Measurements from ENCODE around the gene FARP2. TPM values are rescaled to one million over a fixed set of nuclear protein-coding genes. Genes with fewer than 3 reads are reported as not detected.

Gene FARP2
- total and polyA plus RNA-seq, 4 donors, result 5.8 to 30.9 (median 14.3) TPM

DNA sequence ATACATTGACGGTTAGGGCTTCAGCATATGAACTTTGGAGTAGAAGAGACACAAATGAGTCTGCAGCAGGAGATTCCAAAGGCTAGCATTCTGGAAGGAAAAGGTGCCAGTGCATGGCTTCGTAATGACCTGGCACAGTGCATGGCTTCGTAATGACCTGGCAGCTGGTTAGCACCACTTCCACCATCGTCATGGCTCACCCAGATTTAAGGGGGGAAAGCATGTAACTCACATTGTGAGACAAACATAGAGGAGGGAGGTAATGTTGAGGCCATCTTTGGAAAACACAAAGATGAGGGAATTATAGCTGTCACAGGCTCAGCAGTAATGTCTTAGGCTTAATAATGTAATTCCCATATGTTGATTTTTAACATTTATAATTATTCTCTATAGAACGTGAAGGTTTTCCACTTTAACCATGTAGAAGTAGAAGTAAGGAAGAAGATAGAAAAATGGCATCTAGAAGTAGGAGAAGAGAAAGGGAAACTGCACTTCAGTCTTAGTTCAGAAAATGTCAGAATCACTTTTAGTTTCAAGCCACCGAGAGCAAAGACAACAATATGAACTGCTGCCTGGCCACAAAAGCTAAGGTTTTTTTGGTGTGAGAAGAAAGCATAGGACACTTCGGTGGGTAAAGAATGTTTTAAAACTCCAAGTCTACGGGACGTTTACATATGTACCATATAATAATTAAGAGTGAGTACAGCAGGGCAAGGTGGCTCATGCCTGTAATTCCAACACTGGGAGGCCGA, 159.1 kb downstream of the FARP2 start:
- TF ChIP-seq MAX (IDR thresholded peaks at IDR 0.05) (no peak), HNF4G (IDR thresholded peaks at IDR 0.05) (no peak), FOXA2 (IDR thresholded peaks at IDR 0.05) (no peak), EGR1 (IDR thresholded peaks at IDR 0.05; ENCODE audit: low read depth in 2 of 2) (no peak), TAF1 (conservative IDR thresholded peaks at IDR 0.05) (no peak), RAD21 (IDR thresholded peaks at IDR 0.05) (no peak), FOXA1 (IDR thresholded peaks at IDR 0.05) (no peak), YY1 (IDR thresholded peaks at IDR 0.05) (no peak), SP1 (IDR thresholded peaks at IDR 0.05) (no peak), CTCF (IDR thresholded peaks at IDR 0.05; ENCODE audit: low read depth, low read length, missing input control) (no peak), GABPA (IDR thresholded peaks at IDR 0.05 in 1 of 2, conservative IDR thresholded peaks at IDR 0.05 in 1 of 2) (no peak), ZBTB33 (IDR thresholded peaks at IDR 0.05) (no peak)
- TF ChIP-seq, protein P1, sequence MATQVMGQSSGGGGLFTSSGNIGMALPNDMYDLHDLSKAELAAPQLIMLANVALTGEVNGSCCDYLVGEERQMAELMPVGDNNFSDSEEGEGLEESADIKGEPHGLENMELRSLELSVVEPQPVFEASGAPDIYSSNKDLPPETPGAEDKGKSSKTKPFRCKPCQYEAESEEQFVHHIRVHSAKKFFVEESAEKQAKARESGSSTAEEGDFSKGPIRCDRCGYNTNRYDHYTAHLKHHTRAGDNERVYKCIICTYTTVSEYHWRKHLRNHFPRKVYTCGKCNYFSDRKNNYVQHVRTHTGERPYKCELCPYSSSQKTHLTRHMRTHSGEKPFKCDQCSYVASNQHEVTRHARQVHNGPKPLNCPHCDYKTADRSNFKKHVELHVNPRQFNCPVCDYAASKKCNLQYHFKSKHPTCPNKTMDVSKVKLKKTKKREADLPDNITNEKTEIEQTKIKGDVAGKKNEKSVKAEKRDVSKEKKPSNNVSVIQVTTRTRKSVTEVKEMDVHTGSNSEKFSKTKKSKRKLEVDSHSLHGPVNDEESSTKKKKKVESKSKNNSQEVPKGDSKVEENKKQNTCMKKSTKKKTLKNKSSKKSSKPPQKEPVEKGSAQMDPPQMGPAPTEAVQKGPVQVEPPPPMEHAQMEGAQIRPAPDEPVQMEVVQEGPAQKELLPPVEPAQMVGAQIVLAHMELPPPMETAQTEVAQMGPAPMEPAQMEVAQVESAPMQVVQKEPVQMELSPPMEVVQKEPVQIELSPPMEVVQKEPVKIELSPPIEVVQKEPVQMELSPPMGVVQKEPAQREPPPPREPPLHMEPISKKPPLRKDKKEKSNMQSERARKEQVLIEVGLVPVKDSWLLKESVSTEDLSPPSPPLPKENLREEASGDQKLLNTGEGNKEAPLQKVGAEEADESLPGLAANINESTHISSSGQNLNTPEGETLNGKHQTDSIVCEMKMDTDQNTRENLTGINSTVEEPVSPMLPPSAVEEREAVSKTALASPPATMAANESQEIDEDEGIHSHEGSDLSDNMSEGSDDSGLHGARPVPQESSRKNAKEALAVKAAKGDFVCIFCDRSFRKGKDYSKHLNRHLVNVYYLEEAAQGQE (IDR thresholded peaks at IDR 0.05), result no peak
- DNase-seq (ENCODE audit: low spot score), result no peak
- H3K27ac ChIP-seq (ENCODE audit: low read depth in 1 of 2, low read length in 2 of 2), result no peak overlapping the region

DNA sequence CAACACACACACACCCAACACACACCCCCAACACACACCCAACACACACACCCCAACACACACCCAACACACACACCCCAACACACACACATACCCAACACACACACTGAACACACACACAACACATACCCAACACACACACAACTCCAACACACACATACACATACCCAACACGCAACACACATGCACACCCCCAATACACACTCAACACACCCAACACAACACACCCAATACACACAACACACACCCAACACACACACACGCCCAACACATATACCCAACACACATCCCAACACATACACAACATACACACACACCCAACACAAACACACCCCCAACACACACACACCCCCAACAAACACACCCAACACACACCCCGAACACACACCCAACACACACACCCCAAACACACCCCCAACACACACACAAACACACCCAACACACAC, 160.5 kb downstream of the FARP2 start:
- Histone ChIP-seq H3K4me3 (ENCODE audit: low read depth in 1 of 3, low read length in 3 of 3) (no peak overlapping the region), H3K27ac (ENCODE audit: low read depth in 1 of 2, low read length in 2 of 2) (no peak overlapping the region), H3K9me3 (ENCODE audit: control insufficient read depth in 4 of 4, low read length in 3 of 4) (no peaks in the 10 kb centered on the region), H3K27me3 (ENCODE audit: control insufficient read depth in 4 of 4, insufficient read depth in 4 of 4, low read length in 3 of 4) (no peaks in the 10 kb centered on the region), H3K36me3 (ENCODE audit: control insufficient read depth in 4 of 4, insufficient read depth in 3 of 4, low read depth in 1 of 4, low read length in 3 of 4) (no peaks in the 10 kb centered on the region), H3K9ac (ENCODE audit: low read depth in 1 of 2, low read length in 2 of 2) (no peak overlapping the region), H3K4me1 (ENCODE audit: control insufficient read depth in 4 of 4, insufficient read depth in 4 of 4, low read length in 3 of 4) (no peaks in the 10 kb centered on the region)
- 96% methylated on average over 3 of the region's 3 CpGs for WGBS
- DNase-seq (ENCODE audit: low spot score), result no peak
- TF ChIP-seq SP1 (IDR thresholded peaks at IDR 0.05), result no peak
- TF ChIP-seq HNF4A (conservative IDR thresholded peaks at IDR 0.05), result no peak
- no peak for TF ChIP-seq FOXA1 (IDR thresholded peaks at IDR 0.05)
- no peak for TF ChIP-seq CTCF (IDR thresholded peaks at IDR 0.05; ENCODE audit: low read depth, low read length, missing input control)
- no peak for TF ChIP-seq RXRA (IDR thresholded peaks at IDR 0.05)
- no peak for TF ChIP-seq JUND (IDR thresholded peaks at IDR 0.05)
- TF ChIP-seq FOXA2 (IDR thresholded peaks at IDR 0.05), result no peak

More for the DNA sequence above, 159.1 kb downstream of the FARP2 start:
- H3K4me3 ChIP-seq (ENCODE audit: low read depth in 1 of 3, low read length in 3 of 3), result no peak overlapping the region
- no peak overlapping the region for H3K9ac ChIP-seq (ENCODE audit: low read depth in 1 of 2, low read length in 2 of 2)
- no peaks in the 10 kb centered on the region for H3K9me3 ChIP-seq (ENCODE audit: control insufficient read depth in 4 of 4, low read length in 3 of 4)
- 66% methylated on average over 10 of the region's 10 CpGs for WGBS
- H3K36me3 ChIP-seq (ENCODE audit: control insufficient read depth in 4 of 4, insufficient read depth in 3 of 4, low read depth in 1 of 4, low read length in 3 of 4), result no peaks in the 10 kb centered on the region
- no peaks in the 10 kb centered on the region for H3K4me1 ChIP-seq (ENCODE audit: control insufficient read depth in 4 of 4, insufficient read depth in 4 of 4, low read length in 3 of 4)
- no peaks in the 10 kb centered on the region for H3K27me3 ChIP-seq (ENCODE audit: control insufficient read depth in 4 of 4, insufficient read depth in 4 of 4, low read length in 3 of 4)

Data from liver (tissue), 9 donors.